Brain microvascular endothelial cell (primary cell): ENCODE measurements around the gene ING2.
"Not testable (repeated sequence)": the region's sequence is repeated elsewhere in the genome, so short reads cannot be mapped to it uniquely, and the experiment has no call there.

Experiments used
- DNase-seq: peaks from one replicate; pipeline ENCODE4 v3.0.0-alpha.2; 2020
- H3K27ac ChIP-seq: fragments of 250-450 bp; sonication (Bioruptor Pico); 2 replicates; pipeline ENCODE4 v1.5.1; 2020; ENCODE audit warnings: mild to moderate bottlenecking, moderate library complexity
- H3K27me3 ChIP-seq: fragments of 250-450 bp; sonication (Bioruptor Pico); replicated peaks from 2 replicates; pipeline ENCODE4 v1.5.1; 2020; ENCODE audit warnings: mild to moderate bottlenecking
- H3K36me3 ChIP-seq: fragments of 250-450 bp; sonication (Bioruptor Pico); replicated peaks from 2 replicates; pipeline ENCODE4 v1.5.1; 2020; ENCODE audit warnings: mild to moderate bottlenecking
- H3K4me3 ChIP-seq: 2 replicates; pipeline ENCODE4 v1.5.1; 2011; ENCODE audit warnings: low read depth, mild to moderate bottlenecking, control low read depth, low read length, moderate library complexity
- in situ Hi-C: cut with HindIII; loops from 2 replicates; pipeline ENCODE4 v1.10.0; 2017; ENCODE audit warnings: low sequenced_read_pairs, low pct_ligation_motif_present
- TF ChIP-seq, protein P1 (sequence below): IDR thresholded peaks from 2 replicates; pipeline ENCODE4 v1.5.1; 2011; ENCODE audit warnings: low read depth, mild to moderate bottlenecking, moderate library complexity, low read length, control low read depth, inconsistent platforms; ENCODE audit errors: missing control alignments

The ING2 gene

DNA sequence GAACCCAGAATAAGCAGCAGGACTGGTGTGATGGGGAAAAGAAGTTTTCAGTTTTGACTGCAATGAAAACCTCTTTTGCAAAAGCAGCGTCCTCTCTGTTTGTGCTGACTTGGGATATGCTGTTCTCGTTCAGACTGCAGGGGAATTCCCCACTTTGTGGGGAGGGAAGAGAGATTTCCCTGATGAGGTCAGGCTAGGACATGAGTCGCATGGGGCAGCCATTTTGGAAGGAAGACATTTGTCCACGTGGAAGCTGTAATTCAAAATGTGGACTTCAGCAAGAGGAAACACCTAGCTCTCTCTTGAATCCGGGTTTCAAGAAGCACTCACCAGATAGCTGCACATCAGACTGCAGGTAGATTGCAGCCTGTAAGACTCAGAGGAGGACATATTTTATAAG is 39.3 kb downstream of the ING2 start:
- Histone ChIP-seq H3K4me3 (no peak overlapping the region), H3K27me3 (no peaks in the 10 kb centered on the region), H3K27ac (no peak overlapping the region), H3K36me3 (no peaks in the 10 kb centered on the region)
- TF ChIP-seq, protein P1, sequence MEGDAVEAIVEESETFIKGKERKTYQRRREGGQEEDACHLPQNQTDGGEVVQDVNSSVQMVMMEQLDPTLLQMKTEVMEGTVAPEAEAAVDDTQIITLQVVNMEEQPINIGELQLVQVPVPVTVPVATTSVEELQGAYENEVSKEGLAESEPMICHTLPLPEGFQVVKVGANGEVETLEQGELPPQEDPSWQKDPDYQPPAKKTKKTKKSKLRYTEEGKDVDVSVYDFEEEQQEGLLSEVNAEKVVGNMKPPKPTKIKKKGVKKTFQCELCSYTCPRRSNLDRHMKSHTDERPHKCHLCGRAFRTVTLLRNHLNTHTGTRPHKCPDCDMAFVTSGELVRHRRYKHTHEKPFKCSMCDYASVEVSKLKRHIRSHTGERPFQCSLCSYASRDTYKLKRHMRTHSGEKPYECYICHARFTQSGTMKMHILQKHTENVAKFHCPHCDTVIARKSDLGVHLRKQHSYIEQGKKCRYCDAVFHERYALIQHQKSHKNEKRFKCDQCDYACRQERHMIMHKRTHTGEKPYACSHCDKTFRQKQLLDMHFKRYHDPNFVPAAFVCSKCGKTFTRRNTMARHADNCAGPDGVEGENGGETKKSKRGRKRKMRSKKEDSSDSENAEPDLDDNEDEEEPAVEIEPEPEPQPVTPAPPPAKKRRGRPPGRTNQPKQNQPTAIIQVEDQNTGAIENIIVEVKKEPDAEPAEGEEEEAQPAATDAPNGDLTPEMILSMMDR: no peak
- in situ Hi-C loops: no loop called here
- no peak for DNase-seq

DNA sequence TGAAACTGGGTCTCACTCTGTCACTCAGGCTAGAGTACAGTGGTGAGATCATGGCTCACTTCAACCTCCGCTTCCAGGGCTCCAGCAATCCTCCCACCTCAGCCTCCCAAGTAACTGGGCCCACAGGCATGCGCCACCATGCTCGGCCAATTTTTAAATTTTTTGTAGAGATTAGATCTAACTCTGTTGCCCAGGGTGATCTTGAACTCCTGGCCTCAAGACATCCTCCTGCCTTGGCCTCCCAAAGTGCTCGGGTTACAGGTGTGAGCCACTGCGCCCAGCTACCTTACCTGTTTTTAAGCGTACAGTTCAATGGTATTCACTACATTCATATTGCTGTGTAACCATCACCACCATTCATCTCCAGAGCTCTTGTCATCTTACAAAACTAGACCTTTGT is 41.5 kb downstream of the ING2 start:
- TF ChIP-seq, protein P1: no peak
- in situ Hi-C loops: no loop called here
- no peak for DNase-seq
- H3K36me3 ChIP-seq: no peaks in the 10 kb centered on the region
- no peaks in the 10 kb centered on the region for H3K27me3 ChIP-seq
- no peak overlapping the region for H3K4me3 ChIP-seq
- no peak overlapping the region for H3K27ac ChIP-seq

DNA sequence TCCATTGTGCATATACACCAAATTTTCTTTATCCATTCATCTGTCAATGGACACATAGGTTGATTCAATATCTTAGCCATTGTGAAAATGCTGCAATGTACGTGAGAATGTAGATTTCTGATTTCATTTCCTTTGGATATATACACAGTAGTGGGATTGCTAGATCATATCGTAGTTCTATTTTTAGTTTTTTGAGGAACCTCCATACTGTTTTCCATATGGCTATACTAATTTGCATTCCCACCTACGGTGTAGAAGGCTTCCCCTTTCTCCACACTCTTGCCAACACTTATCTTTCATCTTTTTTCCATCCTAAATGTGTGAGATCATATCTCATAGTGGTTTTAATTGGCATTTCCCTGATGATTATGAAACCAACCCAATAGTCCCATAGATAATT is 43.4 kb downstream of the ING2 start:
- Histone ChIP-seq H3K27ac (no peak overlapping the region), H3K27me3 (no peaks in the 10 kb centered on the region), H3K36me3 (no peaks in the 10 kb centered on the region), H3K4me3 (no peak overlapping the region)
- in situ Hi-C loops: no loop called here
- no peak for DNase-seq
- TF ChIP-seq, protein P1: no peak

DNA sequence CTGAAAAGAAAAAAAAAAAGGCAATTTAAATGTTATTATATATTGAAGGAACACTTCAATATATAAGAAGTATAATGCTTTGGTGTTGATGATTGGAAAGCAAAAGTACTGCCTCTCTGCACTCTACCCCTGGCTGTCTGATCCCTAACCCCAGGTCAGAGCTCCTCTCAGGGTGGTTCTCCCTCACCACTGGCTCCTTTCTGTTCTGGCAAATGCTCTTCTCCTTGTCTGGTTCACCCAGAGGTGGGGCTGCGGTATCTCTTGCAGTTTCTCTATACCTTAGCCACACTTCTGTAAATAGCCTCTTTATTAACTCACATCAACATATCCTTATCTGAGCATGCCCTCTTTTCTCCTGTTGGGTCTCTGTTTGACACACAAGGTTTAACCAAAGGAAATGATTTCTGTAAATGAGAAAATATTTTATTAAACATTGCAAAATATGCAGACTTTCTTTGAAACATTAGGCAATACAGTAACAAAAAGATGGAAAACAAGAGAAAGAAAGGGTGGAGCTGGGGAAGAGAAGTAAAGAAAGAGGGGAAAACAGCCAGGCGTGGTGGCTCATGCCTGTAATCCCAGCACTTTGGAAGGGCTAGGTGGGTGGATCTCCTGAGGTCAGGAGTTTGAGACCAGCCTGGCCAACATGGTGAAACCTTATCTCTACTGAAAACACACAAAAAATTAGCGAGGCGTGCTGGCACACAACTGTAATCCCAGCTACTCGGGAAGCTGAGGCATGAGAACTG is 45.7 kb downstream of the ING2 start:
- in situ Hi-C loops: no loop called here
- no peak for DNase-seq
- H3K36me3 ChIP-seq: no peaks in the 10 kb centered on the region
- no peaks in the 10 kb centered on the region for H3K27me3 ChIP-seq
- H3K4me3 ChIP-seq: no peak overlapping the region
- TF ChIP-seq, protein P1: no peak
- no peak overlapping the region for H3K27ac ChIP-seq

DNA sequence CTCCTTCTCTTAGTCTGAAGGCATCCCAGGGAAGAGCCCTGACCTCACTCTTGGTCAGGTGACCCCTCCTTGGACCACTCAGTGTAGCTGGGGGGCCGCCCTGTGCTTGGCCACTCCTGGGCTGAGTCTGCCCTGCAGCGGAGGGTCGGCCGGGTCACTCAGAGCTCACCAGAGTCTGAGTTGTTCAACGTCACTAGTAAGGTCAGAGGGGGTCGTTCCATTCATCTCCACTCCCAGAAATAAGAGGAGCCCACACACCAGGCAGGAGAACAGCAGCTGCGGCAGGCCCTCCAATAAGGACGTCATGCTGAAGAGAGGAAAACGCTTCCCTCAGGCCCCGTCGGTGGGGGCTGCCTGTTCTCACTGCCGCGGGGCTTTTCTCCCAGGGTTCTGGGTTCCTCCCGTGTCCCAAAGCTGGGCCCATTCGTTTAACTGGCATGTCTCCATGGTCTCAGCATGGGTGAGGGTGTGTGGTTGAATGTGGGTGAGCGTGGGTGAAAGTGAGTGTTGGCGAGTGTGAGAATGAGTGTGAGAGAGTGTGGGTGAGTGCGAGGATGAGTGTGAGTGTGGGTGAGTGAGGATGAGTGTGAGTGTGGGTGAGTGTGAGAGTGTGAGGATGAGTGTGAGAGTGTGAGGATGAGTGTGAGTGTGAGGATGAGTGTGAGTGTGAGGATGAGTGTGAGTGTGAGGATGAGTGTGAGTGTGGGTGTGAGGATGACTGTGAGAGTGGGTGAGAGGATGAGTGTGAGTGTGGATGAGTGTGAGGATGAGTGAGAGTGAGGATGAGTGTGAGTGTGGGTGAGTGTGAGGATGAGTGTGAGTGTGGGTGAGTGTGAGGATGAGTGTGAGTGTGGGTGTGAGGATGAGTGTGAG is 47.7 kb downstream of the ING2 start:
- Histone ChIP-seq H3K36me3 (no peaks in the 10 kb centered on the region), H3K4me3 (no peak overlapping the region), H3K27me3 (no peaks in the 10 kb centered on the region), H3K27ac (no peak overlapping the region)
- DNase-seq: no peak
- in situ Hi-C loops: no loop called here
- TF ChIP-seq, protein P1: no peak

DNA sequence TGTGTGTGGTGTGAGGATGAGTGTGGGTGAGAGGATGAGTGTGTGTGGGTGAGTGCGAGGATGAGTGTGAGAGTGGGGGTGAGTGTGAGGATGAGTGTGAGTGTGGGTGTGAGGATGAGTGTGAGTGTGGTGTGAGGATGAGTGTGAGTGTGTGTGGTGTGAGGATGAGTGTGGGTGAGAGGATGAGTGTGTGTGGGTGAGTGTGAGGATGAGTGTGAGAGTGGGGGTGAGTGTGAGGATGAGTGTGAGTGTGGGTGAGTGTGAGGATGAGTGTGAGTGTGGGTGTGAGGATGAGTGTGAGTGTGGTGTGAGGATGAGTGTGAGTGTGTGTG is 48.3 kb downstream of the ING2 start:
- DNase-seq, H3K36me3 ChIP-seq, H3K27me3 ChIP-seq, in situ Hi-C loops, H3K4me3 ChIP-seq, H3K27ac ChIP-seq: not testable (repeated sequence)
